HepG2 (cell line): ENCODE measurements around the gene ZNF324B. TPM values are rescaled to one million over a fixed set of nuclear protein-coding genes. Genes with fewer than 3 reads are reported as not detected.
A peak's percentile ranks its signal among the peaks of the same experiment; 100 is the strongest.

Experiments used
- AGO1 ChIP-seq: fragments of 200-400 bp; formaldehyde crosslinking; IDR thresholded peaks from 2 replicates; pipeline ENCODE4 v1.6.1; 2017; ENCODE audit warnings: mild to moderate bottlenecking, low read depth, low read length, moderate library complexity; ENCODE audit not compliant: poor library complexity, severe bottlenecking
- CHCHD3 ChIP-seq: sonication (generic); formaldehyde crosslinking; IDR thresholded peaks from 2 replicates; pipeline ENCODE4 v1.8.0; 2022; ENCODE audit warnings: mild to moderate bottlenecking, missing genetic modification reagents, moderate library complexity
- CTCF ChIP-seq: sonication (generic); formaldehyde crosslinking; IDR thresholded peaks from 2 replicates; pipeline ENCODE4 v1.5.0; 2020; ENCODE audit warnings: mild to moderate bottlenecking, missing genetic modification reagents, moderate library complexity
- DRAP1 ChIP-seq: IDR thresholded peaks from 2 replicates; pipeline ENCODE4 v1.6.1; 2016; ENCODE audit warnings: missing genetic modification reagents, missing compliant biosample characterization
- GATAD1 ChIP-seq: IDR thresholded peaks from 2 replicates; pipeline ENCODE4 v1.6.1; 2016; ENCODE audit warnings: missing genetic modification reagents, missing compliant biosample characterization
- GLMP ChIP-seq: sonication (generic); formaldehyde crosslinking; IDR thresholded peaks from 2 replicates; pipeline ENCODE4 v1.9.0; 2021; ENCODE audit warnings: missing genetic modification reagents, mild to moderate bottlenecking, borderline replicate concordance
- KMT2A ChIP-seq: sonication (generic); formaldehyde crosslinking; IDR thresholded peaks from 2 replicates; pipeline ENCODE4 v1.4.0; 2020; ENCODE audit warnings: missing genetic modification reagents
- MTERF4 ChIP-seq: sonication (generic); formaldehyde crosslinking; IDR thresholded peaks from 2 replicates; pipeline ENCODE4 v1.8.0; 2023; ENCODE audit warnings: mild to moderate bottlenecking, missing genetic modification reagents
- MXD1 ChIP-seq: sonication (generic); formaldehyde crosslinking; IDR thresholded peaks from 2 replicates; pipeline ENCODE4 v1.4.0; 2020; ENCODE audit warnings: mild to moderate bottlenecking, missing genetic modification reagents
- MXD3 ChIP-seq: IDR thresholded peaks from 2 replicates; pipeline ENCODE4 v1.6.1; 2016; ENCODE audit warnings: mild to moderate bottlenecking, missing biosample characterization, missing genetic modification reagents
- RXRA ChIP-seq: sonication (generic); formaldehyde crosslinking; IDR thresholded peaks from 2 replicates; pipeline ENCODE4 v1.5.1; 2020; ENCODE audit warnings: missing genetic modification reagents
- SALL2 ChIP-seq: sonication (generic); formaldehyde crosslinking; IDR thresholded peaks from 2 replicates; pipeline ENCODE4 v1.8.1; 2023; ENCODE audit warnings: mild to moderate bottlenecking, missing genetic modification reagents, inconsistent platforms
- STAT5B ChIP-seq: sonication (generic); formaldehyde crosslinking; IDR thresholded peaks from 2 replicates; pipeline ENCODE4 v1.4.0; 2020; ENCODE audit warnings: missing genetic modification reagents
- XRCC5 ChIP-seq: fragments of 200-400 bp; formaldehyde crosslinking; optimal IDR thresholded peaks from 2 replicates; pipeline ENCODE3; 2017; ENCODE audit warnings: mild to moderate bottlenecking, low read length
- ZBTB42 ChIP-seq: sonication (generic); formaldehyde crosslinking; IDR thresholded peaks from 2 replicates; pipeline ENCODE4 v1.5.0; 2020; ENCODE audit warnings: mild to moderate bottlenecking, missing genetic modification reagents
- ZMYM2 ChIP-seq: sonication (generic); formaldehyde crosslinking; IDR thresholded peaks from 2 replicates; pipeline ENCODE4 v1.8.0; 2022; ENCODE audit warnings: mild to moderate bottlenecking, missing genetic modification reagents
- ZNF224 ChIP-seq: sonication (generic); formaldehyde crosslinking; IDR thresholded peaks from 2 replicates; pipeline ENCODE4 v1.5.0; 2020; ENCODE audit warnings: mild to moderate bottlenecking, missing genetic modification reagents
- ZNF225 ChIP-seq: sonication (generic); formaldehyde crosslinking; IDR thresholded peaks from 2 replicates; pipeline ENCODE4 v1.4.0; 2020; ENCODE audit warnings: mild to moderate bottlenecking, missing genetic modification reagents
- ZNF451 ChIP-seq: sonication (generic); formaldehyde crosslinking; IDR thresholded peaks from 2 replicates; pipeline ENCODE4 v1.5.0; 2020; ENCODE audit warnings: mild to moderate bottlenecking, missing genetic modification reagents
- ZNF512 ChIP-seq: sonication (generic); formaldehyde crosslinking; IDR thresholded peaks from 2 replicates; pipeline ENCODE4 v1.4.0; 2020; ENCODE audit warnings: mild to moderate bottlenecking, missing genetic modification reagents
- ZNF563 ChIP-seq: sonication (generic); formaldehyde crosslinking; IDR thresholded peaks from 2 replicates; pipeline ENCODE4 v1.8.0; 2022; ENCODE audit warnings: mild to moderate bottlenecking, moderate library complexity, missing genetic modification reagents
- ZNF607 ChIP-seq: sonication (generic); formaldehyde crosslinking; IDR thresholded peaks from 2 replicates; pipeline ENCODE4 v1.5.1; 2020; ENCODE audit warnings: missing genetic modification reagents, mild to moderate bottlenecking, borderline replicate concordance
- polyA plus RNA-seq, 8 experiments: library from polyadenylated mRNA; depleted of rRNA in 3 of 8; stranded (reverse) in 7 of 8; unstranded in 1 of 8; fragments of >200 nt; fragmentation: Illumina TruSeq in 4 of 8; extraction: Trizol in 4 of 8; gene quantifications; 2 replicates each; pipeline versions ENCODE4 v1.2.1 to v1.2.3, GENCODE V29; 2011 to 2016; ENCODE audit warnings: low read depth in 4 of 8, missing spikeins in 1 of 8, mixed read lengths in 1 of 8; ENCODE audit not compliant: insufficient read depth in 1 of 8
- total RNA-seq, 5 experiments: library from RNA; depleted of rRNA; stranded (reverse); fragments of >200 nt; fragmentation: Illumina TruSeq; extraction: Trizol; gene quantifications; 2 replicates each; pipeline ENCODE4 v1.2.3, GENCODE V29; 2016; ENCODE audit warnings: low read depth in 1 of 5

ZNF324B gene
- total and polyA plus RNA-seq, 2 of the 13 experiments (the other 11 are each of a cell fraction or from before 2014, with no cell fraction given) = 0.53 to 3.0 TPM

- no peak for TF ChIP-seq CHCHD3
- TF ChIP-seq ZNF225 (CRISPR knock-in tag) = 0 out of 2 replicates have a peak, but pooled peaks have one; percentile 22
- no peak; the same call in 1 of the 2 replicates for TF ChIP-seq RXRA (CRISPR knock-in tag)
- TF ChIP-seq STAT5B = no peak
- TF ChIP-seq MTERF4 (CRISPR knock-in tag) = peak; percentile 61; the same call in 1 of the 2 replicates
- no peak for TF ChIP-seq GATAD1 (CRISPR knock-in tag)
- TF ChIP-seq AGO1 = no peak
- peak; percentile 5; the same call in 1 of the 2 replicates for TF ChIP-seq ZNF224
- peak; percentile 55; the same call in 1 of the 2 replicates for TF ChIP-seq ZNF607
- peak; percentile 55; the same call in 1 of the 2 replicates for TF ChIP-seq ZNF563 (CRISPR knock-in tag)
- TF ChIP-seq CTCF (CRISPR knock-in tag) = 0 out of 2 replicates have a peak, but pooled peaks have one; percentile 2
- no peak for TF ChIP-seq SALL2
- TF ChIP-seq XRCC5 = no peak
- TF ChIP-seq GLMP (CRISPR knock-in tag) = no peak
- 0 out of 2 replicates have a peak, but pooled peaks have one; percentile 3 for TF ChIP-seq ZNF512
- 0 out of 2 replicates have a peak, but pooled peaks have one; percentile 11 for TF ChIP-seq ZMYM2 (CRISPR knock-in tag)
- peak; percentile 16; the same call in 1 of the 2 replicates for TF ChIP-seq MXD3 (CRISPR knock-in tag)
- TF ChIP-seq ZBTB42 (CRISPR knock-in tag) = no peak
- TF ChIP-seq ZNF451 (CRISPR knock-in tag) = no peak
- TF ChIP-seq KMT2A (CRISPR knock-in tag) = 0 out of 2 replicates have a peak, but pooled peaks have one; percentile 5
- no peak for TF ChIP-seq DRAP1 (CRISPR knock-in tag)
- TF ChIP-seq MXD1 = peak; percentile 15
These were observed 42.2 kb upstream of the ZNF324B start (continued) for GRCh38 chr19:58409010-58409790.
